HEK293 (cell line): ENCODE data around the gene MALSU1.

Experiments
- CTCF ChIA-PET: fragments of 350-600 bp; formaldehyde crosslinking; extraction: SDS; loops from one replicate; lab custom pipeline; 2021; ENCODE audit warnings: antibody characterized with exemption; lab: Yijun Ruan, JAX
- POLR2A ChIA-PET: fragments of 300-600 bp; formaldehyde crosslinking; extraction: SDS; loops from one replicate; lab custom pipeline; 2020; ENCODE audit warnings: antibody characterized with exemption, inconsistent platforms; lab: Yijun Ruan, JAX
- H3K27ac ChIP-seq: fragments of 200-500 bp; sonication (Bioruptor generic); 2 replicates; pipeline ENCODE4 v1.5.1; 2014; ENCODE audit warnings: low read depth, low read length, control low read depth, inconsistent platforms; ENCODE audit errors: extremely low read depth
- H3K36me3 ChIP-seq, 2 experiments: fragments of 200-500 bp in 1 of 2; sonication (Bioruptor generic) in 1 of 2; 1 replicate in 1 of 2; 2 replicates in 1 of 2; pipeline ENCODE4 v1.5.1; 2014 to 2017; ENCODE audit warnings: inconsistent platforms in 2 of 2, low read length in 2 of 2; ENCODE audit not compliant: control insufficient read depth in 2 of 2, insufficient read depth in 1 of 2
- H3K4me1 ChIP-seq: fragments of 200-500 bp; sonication (Bioruptor generic); 2 replicates; pipeline ENCODE4 v1.5.1; 2014; ENCODE audit warnings: mild to moderate bottlenecking, low read length, inconsistent platforms; ENCODE audit not compliant: control insufficient read depth, insufficient read depth
- H3K4me3 ChIP-seq: 2 replicates; pipeline ENCODE4 v1.5.1; 2011; ENCODE audit warnings: low read depth, mild to moderate bottlenecking, control low read depth, low read length, moderate library complexity
- H3K9me3 ChIP-seq: fragments of 200-500 bp; sonication (Bioruptor generic); 2 replicates; pipeline ENCODE4 v1.5.1; 2014; ENCODE audit warnings: low read depth, low read length, inconsistent platforms; ENCODE audit not compliant: control insufficient read depth, insufficient read depth
- RBAK ChIP-seq: fragments of 450-650 bp; formaldehyde crosslinking; IDR thresholded peaks from 2 replicates; pipeline ENCODE4 v1.5.1; 2016; ENCODE audit warnings: missing biosample characterization, missing genetic modification characterization
- WT1 ChIP-seq: fragments of 450-650 bp; formaldehyde crosslinking; IDR thresholded peaks from 2 replicates; pipeline ENCODE4 v1.5.1; 2016; ENCODE audit warnings: missing biosample characterization, missing genetic modification characterization
- ZIC2 ChIP-seq: fragments of 450-650 bp; formaldehyde crosslinking; IDR thresholded peaks from 2 replicates; pipeline ENCODE4 v1.5.1; 2016; ENCODE audit warnings: missing biosample characterization, missing genetic modification characterization
- ZNF2 ChIP-seq: fragments of 450-650 bp; formaldehyde crosslinking; IDR thresholded peaks from 2 replicates; pipeline ENCODE4 v1.5.1; 2016; ENCODE audit warnings: missing biosample characterization, missing genetic modification characterization
- ZNF202 ChIP-seq: fragments of 450-650 bp; formaldehyde crosslinking; IDR thresholded peaks from 2 replicates; pipeline ENCODE4 v1.5.1; 2016; ENCODE audit warnings: missing biosample characterization, missing genetic modification characterization, borderline replicate concordance
- ZNF311 ChIP-seq: fragments of 450-650 bp; formaldehyde crosslinking; IDR thresholded peaks from 2 replicates; pipeline ENCODE4 v1.5.1; 2017; ENCODE audit warnings: missing biosample characterization, missing genetic modification characterization, borderline replicate concordance
- ZNF335 ChIP-seq: fragments of 450-650 bp; formaldehyde crosslinking; conservative IDR thresholded peaks from 2 replicates; pipeline ENCODE4 v1.5.1; 2016; ENCODE audit warnings: missing biosample characterization, missing genetic modification characterization
- ZNF404 ChIP-seq: fragments of 450-650 bp; formaldehyde crosslinking; IDR thresholded peaks from 2 replicates; pipeline ENCODE4 v1.5.1; 2017; ENCODE audit warnings: missing biosample characterization, missing genetic modification characterization
- ZNF423 ChIP-seq: fragments of 450-650 bp; formaldehyde crosslinking; IDR thresholded peaks from 2 replicates; pipeline ENCODE4 v1.5.1; 2016; ENCODE audit warnings: missing biosample characterization, missing genetic modification characterization
- ZNF654 ChIP-seq: fragments of 450-650 bp; formaldehyde crosslinking; IDR thresholded peaks from 2 replicates; pipeline ENCODE4 v1.5.1; 2016; ENCODE audit warnings: low read depth, missing biosample characterization, missing genetic modification characterization
- ZNF660 ChIP-seq: fragments of 450-650 bp; IDR thresholded peaks from 2 replicates; pipeline ENCODE4 v1.5.1; 2018; ENCODE audit warnings: missing biosample characterization, mild to moderate bottlenecking, missing genetic modification characterization
- TF ChIP-seq, protein P1 (sequence below): fragments of 450-650 bp; formaldehyde crosslinking; IDR thresholded peaks from 2 replicates; pipeline ENCODE4 v1.5.1; 2017; ENCODE audit warnings: missing biosample characterization, missing genetic modification characterization
- TF ChIP-seq, protein P2 (sequence below): fragments of 450-650 bp; formaldehyde crosslinking; IDR thresholded peaks from 2 replicates; pipeline ENCODE4 v1.5.1; 2016; ENCODE audit warnings: missing biosample characterization, missing genetic modification characterization, low read depth
- TF ChIP-seq, protein P3 (sequence below): fragments of 450-650 bp; formaldehyde crosslinking; IDR thresholded peaks from 2 replicates; pipeline ENCODE4 v1.5.1; 2016; ENCODE audit warnings: missing biosample characterization, missing genetic modification characterization
- TF ChIP-seq, protein P4 (sequence below): fragments of 450-650 bp; formaldehyde crosslinking; IDR thresholded peaks from 2 replicates; pipeline ENCODE4 v1.5.1; 2016; ENCODE audit warnings: missing biosample characterization, missing genetic modification characterization

The MALSU1 gene

DNA sequence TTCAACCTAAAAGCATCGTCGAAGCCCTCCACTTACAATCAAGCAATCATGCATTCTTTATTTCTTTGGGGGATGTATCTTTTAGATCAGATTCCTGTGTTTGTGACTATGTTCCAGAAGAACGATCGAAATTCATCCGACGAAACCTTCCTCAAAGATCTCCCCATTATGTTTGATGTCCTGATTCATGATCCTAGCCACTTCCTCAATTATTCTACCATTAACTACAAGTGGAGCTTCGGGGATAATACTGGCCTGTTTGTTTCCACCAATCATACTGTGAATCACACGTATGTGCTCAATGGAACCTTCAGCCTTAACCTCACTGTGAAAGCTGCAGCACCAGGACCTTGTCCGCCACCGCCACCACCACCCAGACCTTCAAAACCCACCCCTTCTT, 38.8 kb upstream of the MALSU1 start:
- Histone ChIP-seq H3K27ac (no peak overlapping the region), H3K4me1 (no peaks in the 10 kb centered on the region), H3K9me3 (no peaks in the 10 kb centered on the region), H3K36me3 (no peaks in the 10 kb centered on the region; a peak in 1 of 3 replicates), H3K4me3 (no peak overlapping the region)
- ChIA-PET POLR2A (no interaction called here), CTCF (interaction anchor here (0.6 to 7.6 kb wide), 10 partner anchors 11 to 338 kb away, joined by 3 to 92 read pairs (median 3); no protein-coding TSS in a partner anchor)
- no peak for TF ChIP-seq RBAK (tag by site-specific recombination)

DNA sequence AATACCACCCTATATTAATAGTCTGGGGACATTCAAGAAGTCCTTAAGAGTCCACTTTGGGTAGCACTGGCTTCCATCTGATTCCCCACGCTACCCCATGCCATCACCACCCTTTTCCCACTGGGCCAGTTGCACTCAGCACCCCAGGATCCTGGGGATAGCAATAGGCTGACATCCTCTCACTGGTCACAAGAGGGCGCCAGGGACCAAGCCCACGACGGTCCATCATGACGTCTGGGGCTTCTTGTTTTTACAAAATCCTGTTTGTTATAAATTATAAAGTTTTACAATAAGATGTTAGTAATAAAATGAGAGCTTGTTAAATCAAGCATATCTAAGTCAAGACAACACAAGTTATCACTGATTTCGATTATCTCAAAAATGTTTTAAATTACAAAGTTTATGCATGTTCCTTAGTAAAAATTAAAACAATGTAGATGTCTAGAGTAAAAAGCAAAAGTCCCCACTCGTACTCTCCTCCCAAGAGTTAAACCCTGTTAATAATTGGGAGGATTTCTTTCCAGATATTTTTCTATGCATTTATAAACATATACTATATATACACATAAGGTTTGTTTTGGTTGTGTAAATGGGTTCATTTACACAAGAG, 37.2 kb upstream of the MALSU1 start:
- Histone ChIP-seq H3K27ac (no peak overlapping the region), H3K9me3 (no peaks in the 10 kb centered on the region), H3K36me3 (no peaks in the 10 kb centered on the region; a peak in 1 of 3 replicates), H3K4me1 (no peaks in the 10 kb centered on the region)
- peak; percentile 82 for TF ChIP-seq ZNF654 (tag by site-specific recombination)
- TF ChIP-seq ZNF2 (tag by site-specific recombination): 0 out of 2 replicates have a peak, but pooled peaks have one; percentile 34
- TF ChIP-seq, protein P1, sequence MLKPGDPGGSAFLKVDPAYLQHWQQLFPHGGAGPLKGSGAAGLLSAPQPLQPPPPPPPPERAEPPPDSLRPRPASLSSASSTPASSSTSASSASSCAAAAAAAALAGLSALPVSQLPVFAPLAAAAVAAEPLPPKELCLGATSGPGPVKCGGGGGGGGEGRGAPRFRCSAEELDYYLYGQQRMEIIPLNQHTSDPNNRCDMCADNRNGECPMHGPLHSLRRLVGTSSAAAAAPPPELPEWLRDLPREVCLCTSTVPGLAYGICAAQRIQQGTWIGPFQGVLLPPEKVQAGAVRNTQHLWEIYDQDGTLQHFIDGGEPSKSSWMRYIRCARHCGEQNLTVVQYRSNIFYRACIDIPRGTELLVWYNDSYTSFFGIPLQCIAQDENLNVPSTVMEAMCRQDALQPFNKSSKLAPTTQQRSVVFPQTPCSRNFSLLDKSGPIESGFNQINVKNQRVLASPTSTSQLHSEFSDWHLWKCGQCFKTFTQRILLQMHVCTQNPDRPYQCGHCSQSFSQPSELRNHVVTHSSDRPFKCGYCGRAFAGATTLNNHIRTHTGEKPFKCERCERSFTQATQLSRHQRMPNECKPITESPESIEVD (tag by site-specific recombination): no peak
- TF ChIP-seq, protein P2, sequence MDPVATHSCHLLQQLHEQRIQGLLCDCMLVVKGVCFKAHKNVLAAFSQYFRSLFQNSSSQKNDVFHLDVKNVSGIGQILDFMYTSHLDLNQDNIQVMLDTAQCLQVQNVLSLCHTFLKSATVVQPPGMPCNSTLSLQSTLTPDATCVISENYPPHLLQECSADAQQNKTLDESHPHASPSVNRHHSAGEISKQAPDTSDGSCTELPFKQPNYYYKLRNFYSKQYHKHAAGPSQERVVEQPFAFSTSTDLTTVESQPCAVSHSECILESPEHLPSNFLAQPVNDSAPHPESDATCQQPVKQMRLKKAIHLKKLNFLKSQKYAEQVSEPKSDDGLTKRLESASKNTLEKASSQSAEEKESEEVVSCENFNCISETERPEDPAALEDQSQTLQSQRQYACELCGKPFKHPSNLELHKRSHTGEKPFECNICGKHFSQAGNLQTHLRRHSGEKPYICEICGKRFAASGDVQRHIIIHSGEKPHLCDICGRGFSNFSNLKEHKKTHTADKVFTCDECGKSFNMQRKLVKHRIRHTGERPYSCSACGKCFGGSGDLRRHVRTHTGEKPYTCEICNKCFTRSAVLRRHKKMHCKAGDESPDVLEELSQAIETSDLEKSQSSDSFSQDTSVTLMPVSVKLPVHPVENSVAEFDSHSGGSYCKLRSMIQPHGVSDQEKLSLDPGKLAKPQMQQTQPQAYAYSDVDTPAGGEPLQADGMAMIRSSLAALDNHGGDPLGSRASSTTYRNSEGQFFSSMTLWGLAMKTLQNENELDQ (tag by site-specific recombination): no peak
- TF ChIP-seq ZNF202 (tag by site-specific recombination): no peak
- TF ChIP-seq, protein P3, sequence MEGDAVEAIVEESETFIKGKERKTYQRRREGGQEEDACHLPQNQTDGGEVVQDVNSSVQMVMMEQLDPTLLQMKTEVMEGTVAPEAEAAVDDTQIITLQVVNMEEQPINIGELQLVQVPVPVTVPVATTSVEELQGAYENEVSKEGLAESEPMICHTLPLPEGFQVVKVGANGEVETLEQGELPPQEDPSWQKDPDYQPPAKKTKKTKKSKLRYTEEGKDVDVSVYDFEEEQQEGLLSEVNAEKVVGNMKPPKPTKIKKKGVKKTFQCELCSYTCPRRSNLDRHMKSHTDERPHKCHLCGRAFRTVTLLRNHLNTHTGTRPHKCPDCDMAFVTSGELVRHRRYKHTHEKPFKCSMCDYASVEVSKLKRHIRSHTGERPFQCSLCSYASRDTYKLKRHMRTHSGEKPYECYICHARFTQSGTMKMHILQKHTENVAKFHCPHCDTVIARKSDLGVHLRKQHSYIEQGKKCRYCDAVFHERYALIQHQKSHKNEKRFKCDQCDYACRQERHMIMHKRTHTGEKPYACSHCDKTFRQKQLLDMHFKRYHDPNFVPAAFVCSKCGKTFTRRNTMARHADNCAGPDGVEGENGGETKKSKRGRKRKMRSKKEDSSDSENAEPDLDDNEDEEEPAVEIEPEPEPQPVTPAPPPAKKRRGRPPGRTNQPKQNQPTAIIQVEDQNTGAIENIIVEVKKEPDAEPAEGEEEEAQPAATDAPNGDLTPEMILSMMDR (tag by site-specific recombination): 0 out of 2 replicates have a peak, but pooled peaks have one; percentile 29
- 0 out of 2 replicates have a peak, but pooled peaks have one; percentile 14 for TF ChIP-seq ZIC2 (tag by site-specific recombination)
- 0 out of 2 replicates have a peak, but pooled peaks have one; percentile 27 for TF ChIP-seq ZNF335 (tag by site-specific recombination)
- no peak for TF ChIP-seq ZNF404 (tag by site-specific recombination)
- TF ChIP-seq ZNF311 (tag by site-specific recombination): no peak
- TF ChIP-seq, protein P4, sequence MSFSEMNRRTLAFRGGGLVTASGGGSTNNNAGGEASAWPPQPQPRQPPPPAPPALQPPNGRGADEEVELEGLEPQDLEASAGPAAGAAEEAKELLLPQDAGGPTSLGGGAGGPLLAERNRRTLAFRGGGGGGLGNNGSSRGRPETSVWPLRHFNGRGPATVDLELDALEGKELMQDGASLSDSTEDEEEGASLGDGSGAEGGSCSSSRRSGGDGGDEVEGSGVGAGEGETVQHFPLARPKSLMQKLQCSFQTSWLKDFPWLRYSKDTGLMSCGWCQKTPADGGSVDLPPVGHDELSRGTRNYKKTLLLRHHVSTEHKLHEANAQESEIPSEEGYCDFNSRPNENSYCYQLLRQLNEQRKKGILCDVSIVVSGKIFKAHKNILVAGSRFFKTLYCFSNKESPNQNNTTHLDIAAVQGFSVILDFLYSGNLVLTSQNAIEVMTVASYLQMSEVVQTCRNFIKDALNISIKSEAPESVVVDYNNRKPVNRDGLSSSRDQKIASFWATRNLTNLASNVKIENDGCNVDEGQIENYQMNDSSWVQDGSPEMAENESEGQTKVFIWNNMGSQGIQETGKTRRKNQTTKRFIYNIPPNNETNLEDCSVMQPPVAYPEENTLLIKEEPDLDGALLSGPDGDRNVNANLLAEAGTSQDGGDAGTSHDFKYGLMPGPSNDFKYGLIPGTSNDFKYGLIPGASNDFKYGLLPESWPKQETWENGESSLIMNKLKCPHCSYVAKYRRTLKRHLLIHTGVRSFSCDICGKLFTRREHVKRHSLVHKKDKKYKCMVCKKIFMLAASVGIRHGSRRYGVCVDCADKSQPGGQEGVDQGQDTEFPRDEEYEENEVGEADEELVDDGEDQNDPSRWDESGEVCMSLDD (tag by site-specific recombination): 0 out of 2 replicates have a peak, but pooled peaks have one; percentile 26
- no peak for TF ChIP-seq WT1 (tag by site-specific recombination)
- 0 out of 2 replicates have a peak, but pooled peaks have one; percentile 30 for TF ChIP-seq ZNF660
- no peak for TF ChIP-seq ZNF423 (tag by site-specific recombination)
- TF ChIP-seq, all 188 proteins: peak for 7
- CTCF ChIA-PET: interaction anchor here (0.5 to 7.6 kb wide), 31 partner anchors 10 to 1500 kb away, joined by 3 to 92 read pairs (median 4); no protein-coding TSS in a partner anchor
- no peak overlapping the region for H3K4me3 ChIP-seq
- POLR2A ChIA-PET: no interaction called here
